GM19043 (cell line): Measurements from ENCODE around the gene NSUN2.

Source experiments
- ATAC-seq: cut with Tn5 transposase; IDR thresholded peaks from one replicate; pipeline ENCODE4 v1.9.1; 2021; ENCODE audit warnings: low read depth; ENCODE audit not compliant: unreplicated experiment

The NSUN2 gene

DNA sequence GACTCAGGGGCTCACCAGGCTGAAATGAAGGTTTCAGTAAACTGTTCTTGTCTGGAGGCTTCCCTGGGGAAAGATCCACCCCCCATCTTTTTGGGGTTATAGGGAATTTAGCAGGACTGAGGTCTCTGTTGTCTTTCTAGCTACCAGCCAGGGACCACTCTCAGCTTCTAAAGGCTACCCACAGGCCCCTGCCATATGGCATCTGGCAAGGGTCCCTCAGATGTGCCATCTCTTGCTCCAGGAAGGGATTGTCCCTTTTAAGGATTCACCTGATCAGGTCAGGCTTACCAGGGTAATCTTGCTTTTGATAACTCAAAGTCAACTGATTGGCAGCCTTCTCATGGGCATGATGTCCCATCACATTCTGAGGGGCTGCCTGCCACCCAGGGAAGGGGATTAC, 65.0 kb downstream of the NSUN2 start:
- ATAC-seq: no peak

DNA sequence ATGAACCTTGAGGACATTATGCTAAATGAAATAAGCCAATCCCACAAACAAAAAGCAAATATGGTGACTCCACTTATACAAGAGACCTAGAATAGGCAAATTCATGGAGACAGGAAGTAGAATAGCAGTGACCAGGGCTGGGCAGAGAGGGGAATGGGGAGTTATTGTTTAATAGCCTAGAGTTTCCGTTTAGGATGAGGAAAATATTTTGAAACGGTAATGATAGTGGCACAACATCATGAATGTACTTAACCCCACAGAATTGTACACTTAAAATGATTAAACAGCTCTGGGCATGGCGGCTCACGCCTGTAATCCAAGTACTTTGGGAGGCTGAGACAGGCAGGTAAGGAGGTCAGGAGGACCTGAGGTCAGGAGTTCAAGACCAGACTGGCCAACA, 65.8 kb downstream of the NSUN2 start:
- ATAC-seq: no peak

DNA sequence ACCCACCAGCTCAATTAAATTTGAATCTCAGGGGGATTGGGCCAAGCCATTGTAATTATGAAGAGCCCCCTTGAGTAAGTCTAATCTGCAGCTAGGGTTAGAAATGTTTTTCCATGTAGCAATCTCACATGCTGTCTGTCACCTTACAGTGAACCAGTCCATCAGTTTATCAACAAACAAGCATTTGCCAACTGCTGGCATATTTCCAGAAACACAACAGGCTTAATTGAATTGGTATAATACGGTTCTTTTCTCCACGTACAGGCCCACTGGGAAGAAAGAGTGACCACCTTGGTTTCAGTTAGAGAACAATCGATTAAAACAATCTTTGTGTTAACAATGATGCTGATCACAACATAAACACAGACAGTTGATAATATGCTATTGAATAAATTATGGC, 67.4 kb downstream of the NSUN2 start:
- no peak for ATAC-seq

DNA sequence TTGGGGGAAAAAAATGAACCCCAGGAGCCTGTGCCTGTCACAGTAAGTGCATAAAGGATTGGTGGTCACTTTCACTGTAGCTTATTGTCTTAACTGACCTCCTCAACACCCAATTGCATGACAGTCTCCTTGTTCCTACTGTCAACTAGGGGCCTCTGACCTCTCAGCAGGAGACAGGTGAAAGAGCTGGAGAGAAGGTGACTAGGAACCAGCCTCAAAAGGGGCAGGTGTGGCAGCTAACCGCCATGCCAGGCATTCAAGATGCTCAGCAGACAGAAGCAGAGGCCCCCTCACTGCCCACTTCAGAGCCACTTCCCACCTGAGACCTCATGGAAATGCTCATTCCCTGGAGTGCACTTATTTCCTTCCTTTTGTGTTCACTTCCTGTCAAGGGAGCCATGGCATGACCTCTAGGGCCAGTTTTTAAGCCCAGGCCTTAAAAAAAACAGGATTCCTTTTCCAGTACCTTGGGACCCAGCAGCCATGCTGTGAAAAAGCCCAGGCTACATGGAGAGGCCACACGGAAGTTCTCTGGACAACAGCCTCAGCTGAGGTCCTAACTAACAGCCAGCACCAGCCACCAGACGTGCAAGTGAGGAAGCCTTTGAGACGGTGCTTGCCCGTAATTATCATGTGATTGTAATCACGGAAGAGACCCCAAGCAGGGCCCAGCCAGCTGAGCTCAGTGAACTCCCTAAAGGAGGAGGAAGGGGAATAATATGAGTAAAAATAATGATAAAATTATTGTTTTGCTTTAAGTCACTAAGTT, 74.9 kb downstream of the NSUN2 start:
- no peak for ATAC-seq

DNA sequence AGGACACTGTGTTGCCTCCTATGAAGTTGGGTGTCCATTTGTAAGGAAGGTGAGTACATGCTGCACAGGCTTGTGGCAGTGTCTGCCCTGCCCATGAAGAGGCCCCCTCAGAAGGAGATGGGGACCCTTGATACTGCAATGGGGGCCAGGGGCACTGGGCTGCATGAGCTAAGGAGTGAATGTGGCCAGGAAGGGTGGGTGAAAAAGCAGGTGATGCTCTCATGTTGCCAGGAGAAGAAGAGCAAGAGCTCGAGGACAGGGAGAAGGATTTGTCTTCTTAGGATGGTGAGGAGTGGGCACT, 76.1 kb downstream of the NSUN2 start:
- no peak for ATAC-seq

DNA sequence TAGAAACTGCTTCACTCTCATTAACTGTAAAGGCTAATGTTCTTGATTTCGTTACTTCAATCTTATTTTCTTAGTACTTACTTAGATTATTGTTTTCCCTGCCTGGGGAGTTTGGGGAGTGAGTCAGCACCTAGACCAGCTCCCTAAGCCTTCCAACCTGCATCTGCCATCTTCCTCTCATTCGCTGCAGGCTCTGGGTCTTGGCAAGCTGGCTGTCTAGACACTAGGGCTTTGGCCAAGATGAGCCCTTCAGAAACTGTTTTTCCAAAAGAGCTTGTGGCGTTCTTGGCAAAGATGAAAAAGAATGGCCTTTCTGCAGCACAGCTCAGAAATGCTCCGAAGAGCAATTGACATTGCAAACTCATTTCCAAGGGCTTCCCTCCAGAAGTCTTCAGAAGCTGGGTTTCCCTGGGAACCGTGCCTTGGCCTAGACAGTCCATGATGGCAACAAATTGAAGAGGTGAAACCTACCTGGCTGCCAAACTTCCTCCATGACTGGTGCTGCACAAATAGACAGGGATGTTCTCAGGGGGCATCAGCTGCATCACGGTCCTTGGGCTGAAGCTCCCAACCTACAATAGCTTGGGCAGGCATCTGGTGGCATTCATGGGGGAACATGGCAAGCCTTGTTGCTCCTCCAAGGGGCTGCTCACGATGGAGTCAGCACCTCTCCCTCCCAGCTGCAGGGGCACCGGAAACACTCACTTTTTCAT, 76.6 kb downstream of the NSUN2 start:
- ATAC-seq: no peak

DNA sequence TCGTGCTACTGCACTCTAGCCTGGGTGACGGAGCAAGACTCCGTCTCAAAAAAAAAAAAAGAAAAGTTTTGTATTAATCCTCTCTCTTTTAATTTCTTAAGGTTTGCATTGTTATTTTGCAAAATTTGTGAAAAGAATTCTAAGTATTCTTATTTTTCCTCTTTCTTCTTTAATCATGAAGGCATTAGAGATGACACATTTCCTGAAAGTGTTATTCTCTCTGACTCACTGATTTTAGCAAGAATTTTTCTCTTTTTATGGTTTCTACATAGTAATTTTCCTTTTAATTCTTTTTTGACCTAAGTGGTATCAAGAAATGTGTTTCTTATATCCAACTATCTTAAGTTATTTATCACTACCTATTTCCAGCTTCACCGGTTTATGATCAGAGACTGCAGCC, 78.0 kb downstream of the NSUN2 start:
- no peak for ATAC-seq

DNA sequence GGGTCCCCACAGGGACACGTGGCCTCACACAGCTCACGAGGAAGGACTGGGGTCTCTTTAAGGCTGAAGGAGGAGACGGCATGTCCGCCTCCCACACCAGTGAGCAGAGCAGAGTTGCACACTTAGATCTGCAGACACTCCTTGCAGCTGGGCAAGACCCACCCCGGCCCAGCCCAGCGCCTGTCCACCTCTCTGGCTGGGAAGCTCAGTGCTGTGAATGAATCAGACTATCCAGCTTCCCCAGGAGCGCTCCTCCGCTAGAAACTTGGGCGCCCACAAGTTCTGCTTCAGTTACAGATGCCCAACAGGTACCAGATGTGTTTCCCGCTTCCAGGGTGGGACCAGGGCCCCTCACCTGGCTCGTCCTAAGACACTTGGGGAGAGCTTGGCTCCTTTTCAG, 78.9 kb downstream of the NSUN2 start:
- no peak for ATAC-seq

DNA sequence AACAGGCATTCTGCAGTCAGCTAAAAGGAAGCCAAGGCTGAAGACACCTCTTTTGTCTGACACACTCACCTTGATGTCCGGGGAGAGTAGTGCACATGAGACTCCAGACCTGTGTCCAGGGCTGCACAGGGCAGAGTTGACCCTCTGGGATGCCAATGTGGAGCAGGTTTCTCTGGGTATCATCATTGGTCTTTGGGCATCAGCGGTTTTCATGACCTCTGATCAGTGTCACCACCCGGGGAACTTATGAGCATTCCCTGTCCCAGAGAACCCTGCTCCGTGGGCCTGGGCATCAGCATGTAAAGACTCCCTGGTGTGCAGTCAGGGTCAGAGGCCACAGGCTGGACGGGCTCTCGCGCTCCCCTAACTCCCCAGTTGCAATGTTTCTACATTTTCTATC, 80.2 kb downstream of the NSUN2 start:
- no peak for ATAC-seq

DNA sequence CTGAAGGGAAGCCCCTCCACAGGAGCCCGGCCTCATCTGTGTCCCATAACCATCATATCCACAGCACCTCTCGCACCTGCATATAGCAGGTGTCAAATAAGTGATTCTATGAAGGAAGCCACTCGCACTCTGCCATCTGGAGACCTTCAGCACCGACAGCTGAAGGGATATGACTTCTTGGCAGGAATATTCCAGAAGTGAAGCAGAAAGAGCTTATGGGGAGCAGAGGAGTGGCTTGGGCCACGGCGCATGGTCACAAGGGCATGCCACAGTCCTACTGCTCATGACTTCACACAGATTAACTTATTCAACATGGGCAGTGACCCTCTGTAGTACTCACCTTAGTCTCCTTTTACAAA, 80.9 kb downstream of the NSUN2 start:
- ATAC-seq: no peak

DNA sequence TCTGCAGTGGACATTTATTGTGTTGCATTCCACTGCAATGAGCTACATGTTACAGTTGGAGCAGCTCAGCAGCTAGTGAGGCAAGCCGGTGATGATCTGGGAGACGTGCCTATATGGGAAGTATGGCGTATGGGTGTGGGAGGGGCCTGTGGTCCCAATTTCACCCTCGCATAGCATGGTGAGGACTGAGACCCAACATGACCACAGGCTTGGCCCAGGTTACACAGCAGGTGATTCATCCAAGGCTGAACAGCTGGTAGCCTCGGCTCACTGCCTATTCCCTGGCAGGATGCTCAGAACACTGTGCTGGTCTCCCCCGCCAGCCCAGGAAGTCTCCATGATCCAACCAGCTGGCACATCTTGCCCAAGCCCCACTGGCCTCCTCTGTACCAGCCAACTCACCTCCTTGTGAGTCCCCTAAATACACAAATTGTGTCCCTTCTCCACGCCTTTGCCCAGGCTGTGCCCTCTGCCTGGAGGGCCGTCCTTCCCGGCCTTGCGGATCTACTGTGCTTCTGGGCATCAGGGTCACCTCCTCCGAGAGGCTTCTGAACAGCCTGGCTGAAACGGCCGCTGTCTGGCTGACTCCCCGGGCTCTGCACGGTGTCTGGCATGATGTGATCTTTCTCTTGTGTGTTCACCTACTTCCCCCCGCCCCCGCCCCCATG, 81.4 kb downstream of the NSUN2 start:
- ATAC-seq: no peak

DNA sequence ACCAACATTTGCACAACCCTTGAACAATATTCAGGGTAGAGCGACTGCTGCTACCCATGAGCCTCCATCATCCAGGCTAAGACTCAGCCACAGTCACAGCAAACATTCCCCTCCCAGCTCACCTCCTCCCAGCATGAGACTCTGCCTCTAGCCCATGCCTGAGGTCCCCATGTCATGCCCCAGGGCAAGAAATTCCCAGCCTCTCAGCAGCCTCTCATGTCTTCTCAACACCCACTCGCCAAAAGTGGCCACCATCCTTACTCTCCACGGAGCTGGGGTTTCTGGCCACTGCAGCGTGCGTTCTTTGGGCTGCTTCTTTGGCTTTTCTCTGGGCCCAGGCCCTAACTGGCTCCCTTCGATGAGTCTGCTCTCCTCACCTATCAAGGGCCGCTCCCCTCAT, 82.2 kb downstream of the NSUN2 start:
- ATAC-seq: no peak
